GM10266 (cell line): Measurements from ENCODE around the gene KRT75.

Experiments
- DNase-seq: peaks from one replicate; pipeline ENCODE4 v3.0.0; 2012; ENCODE audit errors: extremely low spot score
- TF ChIP-seq, protein P1 (sequence below): IDR thresholded peaks from 2 replicates; pipeline ENCODE4 v1.5.1; 2012; ENCODE audit warnings: mild to moderate bottlenecking, low read depth; ENCODE audit not compliant: control insufficient read depth, insufficient read depth; ENCODE audit errors: missing control alignments

KRT75 gene

GRCh38 chr12:52427083-52427482 lies 7.1 kb downstream of the KRT75 start:
- TF ChIP-seq, protein P1, sequence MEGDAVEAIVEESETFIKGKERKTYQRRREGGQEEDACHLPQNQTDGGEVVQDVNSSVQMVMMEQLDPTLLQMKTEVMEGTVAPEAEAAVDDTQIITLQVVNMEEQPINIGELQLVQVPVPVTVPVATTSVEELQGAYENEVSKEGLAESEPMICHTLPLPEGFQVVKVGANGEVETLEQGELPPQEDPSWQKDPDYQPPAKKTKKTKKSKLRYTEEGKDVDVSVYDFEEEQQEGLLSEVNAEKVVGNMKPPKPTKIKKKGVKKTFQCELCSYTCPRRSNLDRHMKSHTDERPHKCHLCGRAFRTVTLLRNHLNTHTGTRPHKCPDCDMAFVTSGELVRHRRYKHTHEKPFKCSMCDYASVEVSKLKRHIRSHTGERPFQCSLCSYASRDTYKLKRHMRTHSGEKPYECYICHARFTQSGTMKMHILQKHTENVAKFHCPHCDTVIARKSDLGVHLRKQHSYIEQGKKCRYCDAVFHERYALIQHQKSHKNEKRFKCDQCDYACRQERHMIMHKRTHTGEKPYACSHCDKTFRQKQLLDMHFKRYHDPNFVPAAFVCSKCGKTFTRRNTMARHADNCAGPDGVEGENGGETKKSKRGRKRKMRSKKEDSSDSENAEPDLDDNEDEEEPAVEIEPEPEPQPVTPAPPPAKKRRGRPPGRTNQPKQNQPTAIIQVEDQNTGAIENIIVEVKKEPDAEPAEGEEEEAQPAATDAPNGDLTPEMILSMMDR, result no peak
- DNase-seq, result no peak

- TF ChIP-seq, protein P1, result no peak
- no peak for DNase-seq
Measured at GRCh38 chr12:52426034-52426433, 8.1 kb downstream of the KRT75 start.

DNA sequence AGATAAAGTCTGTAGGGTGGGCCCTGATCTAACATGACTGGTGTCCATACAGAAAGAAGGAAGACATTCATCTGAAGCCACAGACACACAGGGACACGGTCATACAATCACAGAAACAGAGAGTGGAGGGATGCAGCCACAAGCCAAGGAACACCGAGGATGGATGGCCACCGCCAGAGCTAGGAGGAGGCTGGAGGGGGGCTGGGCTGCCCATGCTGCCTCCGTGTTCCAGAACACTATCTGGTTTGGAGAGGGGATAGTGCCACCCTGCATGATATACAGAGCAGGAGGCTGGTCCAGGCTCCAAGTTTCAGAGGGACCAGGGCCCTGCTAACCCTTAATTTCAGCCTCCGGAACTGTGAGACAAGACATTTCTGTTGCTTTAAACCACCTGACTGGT lies 8.7 kb downstream of the KRT75 start:
- TF ChIP-seq, protein P1, result no peak
- no peak for DNase-seq

DNA sequence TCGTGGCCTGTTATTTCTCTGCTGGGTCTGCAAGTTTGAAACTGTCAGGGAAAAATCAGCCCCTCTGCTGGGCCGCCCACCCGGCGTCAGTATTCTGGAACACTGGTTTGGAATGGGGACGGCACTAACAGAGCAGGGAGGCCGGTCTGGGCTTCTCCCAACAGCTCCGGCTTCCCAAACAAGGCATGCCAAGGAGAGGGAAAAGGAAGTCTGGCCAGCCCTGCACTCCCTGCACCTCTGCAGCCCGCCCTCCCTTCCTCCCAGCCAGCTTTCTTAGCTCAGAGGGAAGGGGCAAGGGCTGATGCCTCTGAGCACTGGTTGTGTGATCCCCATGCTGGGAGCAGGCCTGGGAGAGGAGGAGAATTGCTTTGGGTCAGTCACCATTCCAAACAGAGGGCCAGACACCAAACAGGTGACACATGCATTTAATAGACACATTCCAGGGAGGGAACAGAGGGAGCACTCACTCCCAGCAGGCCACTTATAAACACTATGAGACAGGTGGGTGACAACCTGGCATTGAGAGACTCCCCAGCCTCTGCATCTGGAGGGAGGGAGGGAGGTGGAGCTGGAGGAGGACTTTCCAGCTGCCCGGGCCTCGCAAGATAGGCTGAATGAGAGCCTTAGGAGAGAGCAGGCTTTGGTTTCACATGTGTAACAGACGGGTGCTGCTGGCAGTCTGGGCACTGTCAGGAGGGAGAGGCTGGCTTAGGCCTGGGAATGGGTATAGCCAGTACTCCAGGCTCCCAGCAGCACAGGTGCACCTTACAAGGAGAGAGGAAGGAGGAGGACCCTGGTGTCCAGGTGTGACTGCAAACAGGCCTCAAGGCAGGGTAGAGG lies 10.3 kb downstream of the KRT75 start:
- DNase-seq, result no peak
- TF ChIP-seq, protein P1, result no peak

GRCh38 chr12:52423035-52423434 lies 11.1 kb downstream of the KRT75 start:
- DNase-seq, result no peak
- TF ChIP-seq, protein P1, result no peak

- DNase-seq, result no peak
- TF ChIP-seq, protein P1, result no peak
Measured at GRCh38 chr12:52419656-52420055, 14.5 kb downstream of the KRT75 start.

GRCh38 chr12:52418576-52419110 lies 15.5 kb downstream of the KRT75 start:
- TF ChIP-seq, protein P1, result no peak
- DNase-seq, result no peak
